ENCODE data around the gene DCAF5.

Gene DCAF5

DNA sequence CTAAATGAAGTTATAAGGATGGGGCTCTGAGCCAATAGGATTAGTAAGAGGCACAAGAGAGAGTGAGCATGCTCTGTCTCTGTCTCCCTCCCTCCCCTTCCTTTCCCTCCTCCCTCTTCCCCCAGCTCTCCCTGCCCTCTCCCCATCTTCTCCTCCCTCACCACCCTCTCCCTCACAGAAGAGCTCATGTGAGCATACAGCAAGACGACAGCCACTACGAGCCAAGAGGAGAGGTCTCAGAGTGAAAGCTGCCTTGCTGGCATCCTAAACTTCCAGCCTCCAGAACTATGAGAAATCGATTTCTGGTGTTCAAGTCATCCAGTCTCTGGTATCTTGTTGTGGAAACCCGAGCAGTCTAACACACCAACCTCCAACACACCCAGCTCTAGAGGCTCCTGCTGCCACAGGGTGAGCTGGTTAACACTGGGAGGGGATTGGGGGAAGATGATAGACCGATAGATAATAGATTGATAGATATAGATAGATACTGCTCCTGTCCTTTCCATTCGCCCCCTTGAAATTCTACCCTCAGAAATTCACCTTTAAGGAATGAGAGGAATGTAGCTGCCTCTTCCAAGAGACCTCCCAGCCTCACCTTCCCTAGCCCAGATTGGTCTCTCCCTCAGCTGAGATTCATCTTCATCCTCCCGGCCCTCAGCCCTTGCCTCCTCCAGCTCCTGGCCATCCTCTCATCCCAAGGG, 148.0 kb downstream of the DCAF5 start:
- Mint-ChIP-seq H3K27ac (no peak overlapping the region), H3K4me3 (no peak overlapping the region), H3K36me3 (ENCODE audit: low read depth) (no peaks in the 10 kb centered on the region), H3K4me1 (peaks cover 22% of the 10 kb centered on the region), H3K27me3 (ENCODE audit: low read depth, poor library complexity) (peaks cover 16% of the 10 kb centered on the region), H3K9me3 (peaks cover 4% of the 10 kb centered on the region)
- TF ChIP-seq, protein P1, sequence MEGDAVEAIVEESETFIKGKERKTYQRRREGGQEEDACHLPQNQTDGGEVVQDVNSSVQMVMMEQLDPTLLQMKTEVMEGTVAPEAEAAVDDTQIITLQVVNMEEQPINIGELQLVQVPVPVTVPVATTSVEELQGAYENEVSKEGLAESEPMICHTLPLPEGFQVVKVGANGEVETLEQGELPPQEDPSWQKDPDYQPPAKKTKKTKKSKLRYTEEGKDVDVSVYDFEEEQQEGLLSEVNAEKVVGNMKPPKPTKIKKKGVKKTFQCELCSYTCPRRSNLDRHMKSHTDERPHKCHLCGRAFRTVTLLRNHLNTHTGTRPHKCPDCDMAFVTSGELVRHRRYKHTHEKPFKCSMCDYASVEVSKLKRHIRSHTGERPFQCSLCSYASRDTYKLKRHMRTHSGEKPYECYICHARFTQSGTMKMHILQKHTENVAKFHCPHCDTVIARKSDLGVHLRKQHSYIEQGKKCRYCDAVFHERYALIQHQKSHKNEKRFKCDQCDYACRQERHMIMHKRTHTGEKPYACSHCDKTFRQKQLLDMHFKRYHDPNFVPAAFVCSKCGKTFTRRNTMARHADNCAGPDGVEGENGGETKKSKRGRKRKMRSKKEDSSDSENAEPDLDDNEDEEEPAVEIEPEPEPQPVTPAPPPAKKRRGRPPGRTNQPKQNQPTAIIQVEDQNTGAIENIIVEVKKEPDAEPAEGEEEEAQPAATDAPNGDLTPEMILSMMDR (IDR thresholded peaks at IDR 0.05), result no peak
- no peak for DNase-seq

DNA sequence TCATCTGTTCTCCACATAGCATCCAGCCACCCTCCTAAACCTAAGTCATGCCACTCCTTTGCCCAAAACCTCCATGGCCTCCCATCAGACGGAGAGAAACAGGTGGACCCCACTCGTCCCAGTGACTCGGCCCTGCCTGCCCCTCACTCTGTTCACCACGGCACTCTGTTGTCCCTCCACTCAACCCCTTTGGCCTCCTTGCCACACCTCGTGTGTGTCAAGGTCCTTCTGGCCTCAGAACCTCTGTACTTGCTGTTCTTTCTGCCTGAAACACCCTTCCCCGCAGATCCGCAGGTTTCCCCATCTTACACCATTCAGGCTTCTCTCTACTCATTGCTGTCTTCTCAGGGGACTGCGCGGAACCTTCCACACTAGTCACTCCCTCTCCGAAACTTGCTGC, 149.3 kb downstream of the DCAF5 start:
- Mint-ChIP-seq H3K27me3 (ENCODE audit: low read depth, poor library complexity) (peaks cover 16% of the 10 kb centered on the region), H3K36me3 (ENCODE audit: low read depth) (no peaks in the 10 kb centered on the region), H3K4me1 (peaks cover 17% of the 10 kb centered on the region), H3K4me3 (no peak overlapping the region), H3K27ac (peak overlapping the region; percentile 52), H3K9me3 (peaks cover 4% of the 10 kb centered on the region)
- TF ChIP-seq, protein P1 (IDR thresholded peaks at IDR 0.05), result no peak
- no peak for DNase-seq

DNA sequence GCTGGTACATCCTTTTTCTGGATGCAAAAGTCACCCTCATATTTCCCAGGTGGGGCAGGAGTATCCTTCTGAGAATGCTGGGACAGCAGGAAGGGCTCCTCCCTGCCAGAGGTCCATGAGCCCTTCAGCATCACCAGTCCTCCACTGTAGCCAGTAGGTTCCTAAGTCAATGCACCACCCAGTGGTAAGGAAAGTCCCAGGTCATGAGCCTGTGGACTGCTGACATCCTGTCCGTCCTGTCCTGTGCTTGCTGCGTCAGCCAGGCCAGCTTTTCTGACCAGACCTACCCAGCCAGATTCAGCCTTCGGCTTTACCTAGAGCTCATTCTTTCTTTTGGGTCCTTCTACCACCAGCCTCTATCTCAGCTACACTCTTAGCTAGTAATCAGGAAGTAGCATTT, 150.8 kb downstream of the DCAF5 start:
- Mint-ChIP-seq H3K27ac (no peak overlapping the region), H3K4me1 (peaks cover 17% of the 10 kb centered on the region), H3K36me3 (ENCODE audit: low read depth) (no peaks in the 10 kb centered on the region), H3K27me3 (ENCODE audit: low read depth, poor library complexity) (peaks cover 16% of the 10 kb centered on the region), H3K9me3 (peaks cover 4% of the 10 kb centered on the region), H3K4me3 (no peak overlapping the region)
- TF ChIP-seq, protein P1 (IDR thresholded peaks at IDR 0.05), result no peak
- no peak for DNase-seq

DNA sequence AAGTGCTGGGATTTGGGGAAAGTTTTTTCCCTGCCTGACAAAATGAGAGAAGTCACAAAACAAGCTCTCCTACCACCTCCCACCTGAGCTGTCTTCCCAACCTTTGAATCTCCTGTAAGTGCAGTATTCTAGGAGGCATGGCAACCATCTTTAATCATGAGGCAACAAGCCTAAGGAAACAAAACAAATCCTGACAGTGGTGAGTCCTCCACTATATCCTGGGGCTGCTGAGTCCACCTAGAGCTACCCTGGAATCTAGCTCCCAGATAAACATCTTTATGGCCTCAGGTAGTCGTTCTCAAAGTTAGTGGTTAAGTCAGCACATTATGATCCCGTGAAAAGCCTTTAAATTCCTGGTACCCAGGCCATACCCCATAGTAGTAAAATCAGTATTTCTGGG, 151.5 kb downstream of the DCAF5 start:
- H3K4me1 Mint-ChIP-seq, result peaks cover 17% of the 10 kb centered on the region
- H3K27ac Mint-ChIP-seq, result no peak overlapping the region
- H3K27me3 Mint-ChIP-seq (ENCODE audit: low read depth, poor library complexity), result peaks cover 16% of the 10 kb centered on the region
- TF ChIP-seq, protein P1 (IDR thresholded peaks at IDR 0.05), result no peak
- H3K4me3 Mint-ChIP-seq, result no peak overlapping the region
- peaks cover 4% of the 10 kb centered on the region for H3K9me3 Mint-ChIP-seq
- DNase-seq, result no peak
- no peaks in the 10 kb centered on the region for H3K36me3 Mint-ChIP-seq (ENCODE audit: low read depth)

Measured in nephron progenitor cell (in vitro differentiated cells).